OCI-LY3 (cell line): ENCODE results near the gene GARIN5A.

Experiments
- EZH2phosphoT487 ChIP-seq: fragments of 200-600 bp; shearing (Covaris generic); IDR thresholded peaks from 2 replicates; pipeline ENCODE4 v1.6.1; 2018; ENCODE audit warnings: antibody characterized with exemption, mixed run types, low read depth
- TF ChIP-seq, protein P1 (sequence below): fragments of 200-600, 300-600 bp; sonication (generic); IDR thresholded peaks from 2 replicates; pipeline ENCODE4 v1.5.1; 2014; ENCODE audit warnings: antibody characterized with exemption, low read length, low read depth

DNA sequence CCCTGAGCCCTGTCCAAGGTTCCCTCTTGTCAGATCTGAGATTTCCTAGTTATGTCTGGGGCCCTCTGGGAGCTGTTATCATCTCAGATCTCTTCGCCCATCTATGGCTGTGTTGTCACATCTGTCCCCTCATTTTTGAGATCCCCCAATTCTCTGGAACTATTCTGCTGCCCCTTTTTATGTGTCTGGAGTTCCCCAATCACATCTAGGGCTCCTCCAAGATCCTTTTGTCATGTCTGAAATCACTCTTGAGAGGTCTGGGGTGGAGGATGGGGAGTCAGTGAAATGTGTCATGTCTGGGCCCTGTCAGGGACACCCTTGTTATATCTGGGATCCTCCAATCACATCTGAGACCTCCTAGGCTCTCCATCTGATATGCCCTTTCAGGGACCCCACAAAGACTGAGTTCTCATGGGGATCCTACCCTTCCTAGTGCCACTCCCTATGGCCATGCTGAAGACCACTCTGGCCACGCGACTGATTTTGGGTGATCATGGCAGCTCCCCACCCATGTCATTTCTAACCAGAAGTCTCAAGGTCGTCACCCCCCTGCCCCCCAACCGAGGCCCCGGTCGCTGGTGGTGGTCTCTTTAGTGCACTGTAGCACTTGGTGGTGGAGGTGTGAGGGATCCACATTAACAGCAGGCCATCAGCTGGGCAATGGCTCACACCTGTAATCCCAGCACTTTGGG is 47.7 kb downstream of the GARIN5A start:
- TF ChIP-seq, protein P1, sequence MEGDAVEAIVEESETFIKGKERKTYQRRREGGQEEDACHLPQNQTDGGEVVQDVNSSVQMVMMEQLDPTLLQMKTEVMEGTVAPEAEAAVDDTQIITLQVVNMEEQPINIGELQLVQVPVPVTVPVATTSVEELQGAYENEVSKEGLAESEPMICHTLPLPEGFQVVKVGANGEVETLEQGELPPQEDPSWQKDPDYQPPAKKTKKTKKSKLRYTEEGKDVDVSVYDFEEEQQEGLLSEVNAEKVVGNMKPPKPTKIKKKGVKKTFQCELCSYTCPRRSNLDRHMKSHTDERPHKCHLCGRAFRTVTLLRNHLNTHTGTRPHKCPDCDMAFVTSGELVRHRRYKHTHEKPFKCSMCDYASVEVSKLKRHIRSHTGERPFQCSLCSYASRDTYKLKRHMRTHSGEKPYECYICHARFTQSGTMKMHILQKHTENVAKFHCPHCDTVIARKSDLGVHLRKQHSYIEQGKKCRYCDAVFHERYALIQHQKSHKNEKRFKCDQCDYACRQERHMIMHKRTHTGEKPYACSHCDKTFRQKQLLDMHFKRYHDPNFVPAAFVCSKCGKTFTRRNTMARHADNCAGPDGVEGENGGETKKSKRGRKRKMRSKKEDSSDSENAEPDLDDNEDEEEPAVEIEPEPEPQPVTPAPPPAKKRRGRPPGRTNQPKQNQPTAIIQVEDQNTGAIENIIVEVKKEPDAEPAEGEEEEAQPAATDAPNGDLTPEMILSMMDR: no peak
- TF ChIP-seq EZH2phosphoT487: no peak
